ENCODE data around the gene NDE1.

NDE1 gene

GRCh38 chr16:15771694-15772093 is 121.6 kb downstream of the NDE1 start:
- Histone ChIP-seq H2AK5ac (ENCODE audit: low read depth, low read length) (no peak overlapping the region), H3K79me1 (ENCODE audit: low read depth, low read length) (no peaks in the 10 kb centered on the region), H3K18ac (ENCODE audit: low read length) (no peak overlapping the region), H3K27me3 (ENCODE audit: control insufficient read depth in 3 of 3, insufficient read depth in 3 of 3, low read depth in 1 of 3, low read length in 3 of 3) (peaks cover 0 to 3% (median 0%) of the 10 kb centered on the region in 3 experiments), H3K9me3 (replicated peaks in 1 of 2; ENCODE audit: control insufficient read depth in 2 of 2, insufficient read depth in 1 of 2, low read depth in 1 of 2, low read length in 2 of 2) (no peaks in the 10 kb centered on the region), H4K91ac (ENCODE audit: low read depth, low read length, poor library complexity) (no peak overlapping the region), H3K4me2 (ENCODE audit: insufficient read depth, low read length, poor library complexity, severe bottlenecking) (no peak overlapping the region), H3K36me3 (replicated peaks in 1 of 2; ENCODE audit: control insufficient read depth in 2 of 2, insufficient read depth in 2 of 2, low read length in 2 of 2) (no peaks in the 10 kb centered on the region), H2BK120ac (ENCODE audit: low read depth, low read length) (no peak overlapping the region), H3K9ac (ENCODE audit: low read depth, low read length, poor library complexity) (no peak overlapping the region), H2BK15ac (ENCODE audit: low read length) (no peak overlapping the region), H3K4me1 (ENCODE audit: control insufficient read depth in 2 of 2, insufficient read depth in 1 of 2, low read depth in 1 of 2, low read length in 2 of 2) (peaks cover 0 to 2% of the 10 kb centered on the region in 2 donors), H3K14ac (ENCODE audit: low read length) (no peak overlapping the region), H3K4me3 (ENCODE audit: low read length in 2 of 2) (no peak overlapping the region), H2BK5ac (ENCODE audit: low read length) (no peak overlapping the region), H3K27ac (replicated peaks; ENCODE audit: low read length) (no peak overlapping the region), H2AFZ (ENCODE audit: low read length) (no peak overlapping the region), H2BK12ac (ENCODE audit: low read length) (no peak overlapping the region), H3K23ac (ENCODE audit: low read depth, low read length, poor library complexity) (no peak overlapping the region), H3K4ac (ENCODE audit: low read length) (no peak overlapping the region), H4K8ac (ENCODE audit: low read depth, low read length) (no peak overlapping the region)
- WGBS, 2 donors (ENCODE audit: extremely low coverage in 2 of 2, insufficient read length in 2 of 2, insufficient replicate concordance in 1 of 2): no CpG with 5 or more reads among the region's 7 CpGs
- DNase-seq (ENCODE audit: low spot score): no peak

DNA sequence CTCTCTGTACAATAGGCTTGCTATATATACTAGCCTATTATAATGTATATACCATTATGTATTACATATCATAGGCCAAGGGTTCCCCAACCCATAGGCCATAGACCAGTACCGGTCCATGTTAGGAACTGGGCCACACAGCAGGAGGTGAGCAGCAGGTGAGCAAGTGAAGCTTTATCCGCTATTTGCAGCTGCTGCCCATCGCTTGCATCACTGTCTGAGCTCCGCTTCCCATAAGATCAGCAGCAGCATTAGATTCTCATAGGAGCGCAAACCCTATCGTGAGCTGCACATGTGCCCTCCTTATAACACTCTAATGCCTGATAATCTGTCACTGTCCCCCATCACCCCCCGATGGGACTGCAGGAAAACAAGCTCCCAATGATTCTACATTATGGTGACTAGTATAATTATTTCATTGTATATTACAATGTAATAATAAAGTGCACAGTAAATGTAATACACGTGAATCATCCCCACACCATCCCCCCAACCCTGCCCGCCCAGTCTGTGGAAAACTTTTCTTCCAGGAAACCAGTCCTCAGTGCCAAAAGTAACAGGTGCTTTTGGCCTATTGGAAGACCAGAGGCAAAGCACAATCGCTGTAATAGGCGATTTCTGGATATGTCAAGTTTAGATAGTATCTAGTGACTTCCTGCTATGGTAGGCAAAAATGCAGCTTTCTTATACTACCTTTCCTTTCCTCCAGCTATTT is 122.7 kb downstream of the NDE1 start:
- Histone ChIP-seq H3K18ac (ENCODE audit: low read length) (no peak overlapping the region), H3K23ac (ENCODE audit: low read depth, low read length, poor library complexity) (no peak overlapping the region), H2BK5ac (ENCODE audit: low read length) (no peak overlapping the region), H3K9me3 (replicated peaks in 1 of 2; ENCODE audit: control insufficient read depth in 2 of 2, insufficient read depth in 1 of 2, low read depth in 1 of 2, low read length in 2 of 2) (no peaks in the 10 kb centered on the region), H3K79me1 (ENCODE audit: low read depth, low read length) (no peaks in the 10 kb centered on the region), H3K4ac (ENCODE audit: low read length) (no peak overlapping the region), H4K91ac (ENCODE audit: low read depth, low read length, poor library complexity) (no peak overlapping the region), H3K4me3 (ENCODE audit: low read length in 2 of 2) (no peak overlapping the region), H3K27ac (replicated peaks; ENCODE audit: low read length) (no peak overlapping the region), H3K9ac (ENCODE audit: low read depth, low read length, poor library complexity) (no peak overlapping the region), H3K14ac (ENCODE audit: low read length) (no peak overlapping the region), H3K4me2 (ENCODE audit: insufficient read depth, low read length, poor library complexity, severe bottlenecking) (no peak overlapping the region), H2BK120ac (ENCODE audit: low read depth, low read length) (no peak overlapping the region), H2BK12ac (ENCODE audit: low read length) (no peak overlapping the region), H2AK5ac (ENCODE audit: low read depth, low read length) (no peak overlapping the region), H3K36me3 (replicated peaks in 1 of 2; ENCODE audit: control insufficient read depth in 2 of 2, insufficient read depth in 2 of 2, low read length in 2 of 2) (no peaks in the 10 kb centered on the region), H3K27me3 (ENCODE audit: control insufficient read depth in 3 of 3, insufficient read depth in 3 of 3, low read depth in 1 of 3, low read length in 3 of 3) (peaks cover 0 to 3% (median 0%) of the 10 kb centered on the region in 3 experiments), H2BK15ac (ENCODE audit: low read length) (no peak overlapping the region), H2AFZ (ENCODE audit: low read length) (no peak overlapping the region), H3K4me1 (ENCODE audit: control insufficient read depth in 2 of 2, insufficient read depth in 1 of 2, low read depth in 1 of 2, low read length in 2 of 2) (peaks cover 0 to 2% of the 10 kb centered on the region in 2 donors), H4K8ac (ENCODE audit: low read depth, low read length) (no peak overlapping the region)
- WGBS, 2 donors (ENCODE audit: extremely low coverage in 2 of 2, insufficient read length in 2 of 2, insufficient replicate concordance in 1 of 2): no CpG with 5 or more reads among the region's 11 CpGs
- no peak for DNase-seq (ENCODE audit: low spot score)

DNA sequence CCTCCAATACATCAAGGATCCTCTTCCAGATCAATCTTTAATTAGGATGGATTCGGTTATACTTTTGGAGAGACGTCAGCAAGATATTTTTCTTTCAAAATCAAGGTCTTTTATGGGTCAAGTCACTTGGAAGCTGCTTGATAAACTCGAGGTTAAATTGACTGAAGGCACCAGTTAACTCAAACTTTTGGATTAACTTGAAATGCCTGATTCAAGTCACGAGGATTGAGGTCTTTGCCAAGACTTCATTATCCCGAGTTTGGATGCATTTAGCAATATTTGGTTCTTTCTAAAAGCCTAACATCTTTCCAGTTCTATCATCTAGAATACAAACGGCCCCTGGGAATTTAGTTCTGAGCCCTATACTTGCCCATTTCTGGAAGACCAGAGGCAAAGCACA is 123.9 kb downstream of the NDE1 start:
- peaks cover 0 to 3% (median 0%) of the 10 kb centered on the region in 3 experiments for H3K27me3 ChIP-seq (ENCODE audit: control insufficient read depth in 3 of 3, insufficient read depth in 3 of 3, low read depth in 1 of 3, low read length in 3 of 3)

GRCh38 chr16:15775209-15775608 is 125.2 kb downstream of the NDE1 start:
- Histone ChIP-seq H2BK12ac (ENCODE audit: low read length) (no peak overlapping the region), H3K27me3 (ENCODE audit: control insufficient read depth in 3 of 3, insufficient read depth in 3 of 3, low read depth in 1 of 3, low read length in 3 of 3) (peaks cover 0 to 3% (median 0%) of the 10 kb centered on the region in 3 experiments)
- DNase-seq (ENCODE audit: low spot score): no peak

More for the DNA sequence above, 123.9 kb downstream of the NDE1 start:
- Histone ChIP-seq H4K8ac (ENCODE audit: low read depth, low read length) (no peak overlapping the region), H3K4me1 (ENCODE audit: control insufficient read depth in 2 of 2, insufficient read depth in 1 of 2, low read depth in 1 of 2, low read length in 2 of 2) (peaks cover 0 to 2% of the 10 kb centered on the region in 2 donors), H3K9me3 (replicated peaks in 1 of 2; ENCODE audit: control insufficient read depth in 2 of 2, insufficient read depth in 1 of 2, low read depth in 1 of 2, low read length in 2 of 2) (no peaks in the 10 kb centered on the region), H2AFZ (ENCODE audit: low read length) (no peak overlapping the region), H2BK5ac (ENCODE audit: low read length) (no peak overlapping the region), H3K27ac (replicated peaks; ENCODE audit: low read length) (no peak overlapping the region), H3K4ac (ENCODE audit: low read length) (no peak overlapping the region), H2BK12ac (ENCODE audit: low read length) (no peak overlapping the region), H2BK15ac (ENCODE audit: low read length) (no peak overlapping the region), H4K91ac (ENCODE audit: low read depth, low read length, poor library complexity) (no peak overlapping the region), H3K79me1 (ENCODE audit: low read depth, low read length) (no peaks in the 10 kb centered on the region), H3K14ac (ENCODE audit: low read length) (no peak overlapping the region), H2BK120ac (ENCODE audit: low read depth, low read length) (no peak overlapping the region), H2AK5ac (ENCODE audit: low read depth, low read length) (no peak overlapping the region), H3K23ac (ENCODE audit: low read depth, low read length, poor library complexity) (no peak overlapping the region), H3K9ac (ENCODE audit: low read depth, low read length, poor library complexity) (no peak overlapping the region), H3K18ac (ENCODE audit: low read length) (no peak overlapping the region), H3K4me3 (ENCODE audit: low read length in 2 of 2) (no peak overlapping the region), H3K4me2 (ENCODE audit: insufficient read depth, low read length, poor library complexity, severe bottlenecking) (no peak overlapping the region), H3K36me3 (replicated peaks in 1 of 2; ENCODE audit: control insufficient read depth in 2 of 2, insufficient read depth in 2 of 2, low read length in 2 of 2) (no peaks in the 10 kb centered on the region)
- DNase-seq (ENCODE audit: low spot score): no peak
- no CpG with 5 or more reads among the region's 6 CpGs for WGBS, 2 donors (ENCODE audit: extremely low coverage in 2 of 2, insufficient read length in 2 of 2, insufficient replicate concordance in 1 of 2)

More at GRCh38 chr16:15775209-15775608, 125.2 kb downstream of the NDE1 start:
- no peaks in the 10 kb centered on the region for H3K79me1 ChIP-seq (ENCODE audit: low read depth, low read length)
- no peak overlapping the region for H2BK5ac ChIP-seq (ENCODE audit: low read length)
- no peak overlapping the region for H3K27ac ChIP-seq (replicated peaks; ENCODE audit: low read length)
- H3K4ac ChIP-seq (ENCODE audit: low read length): no peak overlapping the region
- no peak overlapping the region for H3K4me3 ChIP-seq (ENCODE audit: low read length in 2 of 2)
- H3K18ac ChIP-seq (ENCODE audit: low read length): no peak overlapping the region
- H3K23ac ChIP-seq (ENCODE audit: low read depth, low read length, poor library complexity): no peak overlapping the region
- H4K91ac ChIP-seq (ENCODE audit: low read depth, low read length, poor library complexity): no peak overlapping the region
- H2AK5ac ChIP-seq (ENCODE audit: low read depth, low read length): no peak overlapping the region
- no peak overlapping the region for H3K4me2 ChIP-seq (ENCODE audit: insufficient read depth, low read length, poor library complexity, severe bottlenecking)
- H4K8ac ChIP-seq (ENCODE audit: low read depth, low read length): no peak overlapping the region
- no peak overlapping the region for H2BK15ac ChIP-seq (ENCODE audit: low read length)
- no peak overlapping the region for H2AFZ ChIP-seq (ENCODE audit: low read length)
- H3K14ac ChIP-seq (ENCODE audit: low read length): no peak overlapping the region
- H3K9me3 ChIP-seq (replicated peaks in 1 of 2; ENCODE audit: control insufficient read depth in 2 of 2, insufficient read depth in 1 of 2, low read depth in 1 of 2, low read length in 2 of 2): no peaks in the 10 kb centered on the region
- no peak overlapping the region for H3K9ac ChIP-seq (ENCODE audit: low read depth, low read length, poor library complexity)
- no peaks in the 10 kb centered on the region for H3K36me3 ChIP-seq (replicated peaks in 1 of 2; ENCODE audit: control insufficient read depth in 2 of 2, insufficient read depth in 2 of 2, low read length in 2 of 2)
- H2BK120ac ChIP-seq (ENCODE audit: low read depth, low read length): no peak overlapping the region
- no peaks in the 10 kb centered on the region for H3K4me1 ChIP-seq (ENCODE audit: control insufficient read depth in 2 of 2, insufficient read depth in 1 of 2, low read depth in 1 of 2, low read length in 2 of 2)

All from neuronal stem cell (in vitro differentiated cells).